GM19328 (cell line): Measurements from ENCODE around the gene EYA2.
"Not testable (repeated sequence)": the region's sequence is repeated elsewhere in the genome, so short reads cannot be mapped to it uniquely, and the experiment has no call there.

Experiments used
- ATAC-seq: cut with Tn5 transposase; IDR thresholded peaks from one replicate; pipeline ENCODE4 v1.9.1; 2021; ENCODE audit warnings: mild to moderate bottlenecking, moderate library complexity; ENCODE audit not compliant: unreplicated experiment

The EYA2 gene

GRCh38 chr20:47164140-47164539 is 269.5 kb downstream of the EYA2 start:
- no peak for ATAC-seq

GRCh38 chr20:47165376-47165865 is 270.8 kb downstream of the EYA2 start:
- no peak for ATAC-seq

- no peak for ATAC-seq
Measured at GRCh38 chr20:47167846-47168245, 273.2 kb downstream of the EYA2 start.

- ATAC-seq = no peak
Measured at GRCh38 chr20:47172579-47172978, 277.9 kb downstream of the EYA2 start.

GRCh38 chr20:47173596-47174216 is 279.1 kb downstream of the EYA2 start:
- no peak for ATAC-seq

GRCh38 chr20:47174456-47175243 is 280.0 kb downstream of the EYA2 start:
- no peak for ATAC-seq

GRCh38 chr20:47175493-47175892 is 280.9 kb downstream of the EYA2 start:
- ATAC-seq = no peak

- ATAC-seq = not testable (repeated sequence)
Measured at GRCh38 chr20:47176217-47176616, 281.6 kb downstream of the EYA2 start.

GRCh38 chr20:47178277-47178676 is 283.6 kb downstream of the EYA2 start:
- ATAC-seq = no peak

GRCh38 chr20:47178851-47179250 is 284.2 kb downstream of the EYA2 start:
- no peak for ATAC-seq

- no peak for ATAC-seq
Measured at GRCh38 chr20:47179267-47179666, 284.6 kb downstream of the EYA2 start.

GRCh38 chr20:47181056-47181862 is 286.6 kb downstream of the EYA2 start:
- ATAC-seq = no peak

GRCh38 chr20:47183367-47183766 is 288.7 kb downstream of the EYA2 start:
- no peak for ATAC-seq

- no peak for ATAC-seq
Measured at GRCh38 chr20:47187450-47188195, 293.0 kb downstream of the EYA2 start.

- ATAC-seq = no peak
Measured at GRCh38 chr20:47188540-47188939, 293.9 kb downstream of the EYA2 start.

- ATAC-seq = no peak
Measured at GRCh38 chr20:47189060-47189459, 294.4 kb downstream of the EYA2 start.

GRCh38 chr20:47191074-47191673 is 296.5 kb downstream of the EYA2 start:
- no peak for ATAC-seq

GRCh38 chr20:47191956-47192355 is 297.3 kb downstream of the EYA2 start:
- ATAC-seq = no peak

- no peak for ATAC-seq
Measured at GRCh38 chr20:47195573-47195972, 300.9 kb downstream of the EYA2 start.
